ENCODE measurements around the gene ICOS.

Gene ICOS, protein sequence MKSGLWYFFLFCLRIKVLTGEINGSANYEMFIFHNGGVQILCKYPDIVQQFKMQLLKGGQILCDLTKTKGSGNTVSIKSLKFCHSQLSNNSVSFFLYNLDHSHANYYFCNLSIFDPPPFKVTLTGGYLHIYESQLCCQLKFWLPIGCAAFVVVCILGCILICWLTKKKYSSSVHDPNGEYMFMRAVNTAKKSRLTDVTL

DNA sequence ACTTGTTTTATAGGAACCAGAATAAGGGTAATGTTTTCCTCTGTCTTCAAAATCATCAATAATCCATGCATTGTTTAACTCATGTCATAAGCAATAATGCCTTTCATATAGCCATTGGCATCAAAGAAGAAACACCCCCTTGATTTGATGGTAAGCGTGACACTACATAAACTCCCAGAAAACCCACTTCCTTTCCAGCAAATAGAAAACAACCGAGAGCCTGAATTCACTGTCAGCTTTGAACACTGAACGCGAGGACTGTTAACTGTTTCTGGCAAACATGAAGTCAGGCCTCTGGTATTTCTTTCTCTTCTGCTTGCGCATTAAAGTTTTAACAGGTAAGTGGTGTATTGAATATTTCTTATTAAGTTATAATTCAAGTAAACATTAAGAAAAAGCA is at the start of gene ICOS:
Gene ICOS, plus strand, starts transcription at position 229 of the 400 bp plus-strand sequence. Its CDS starts 52 bp downstream, at position 281.
- DNase-seq: no peak

DNA sequence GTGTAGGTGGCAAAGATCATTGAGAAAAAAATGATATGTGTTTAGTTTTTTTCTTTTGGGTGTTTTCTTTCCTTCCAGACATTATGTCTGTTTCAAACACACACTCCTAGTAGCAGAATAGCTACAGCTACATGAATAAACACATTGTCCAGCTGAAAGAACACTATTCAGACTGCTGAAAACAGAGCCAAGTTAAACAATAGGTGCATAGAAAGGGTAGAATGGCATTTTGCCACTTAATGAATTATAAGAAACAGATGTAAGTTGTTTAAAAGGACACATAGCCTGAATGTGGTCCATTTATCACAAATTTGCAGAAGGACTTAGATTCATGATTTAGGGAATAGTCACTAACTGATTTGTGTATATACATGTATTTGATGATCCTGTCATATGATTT is 48.9 kb upstream of the ICOS start:
- no peak for DNase-seq

DNA sequence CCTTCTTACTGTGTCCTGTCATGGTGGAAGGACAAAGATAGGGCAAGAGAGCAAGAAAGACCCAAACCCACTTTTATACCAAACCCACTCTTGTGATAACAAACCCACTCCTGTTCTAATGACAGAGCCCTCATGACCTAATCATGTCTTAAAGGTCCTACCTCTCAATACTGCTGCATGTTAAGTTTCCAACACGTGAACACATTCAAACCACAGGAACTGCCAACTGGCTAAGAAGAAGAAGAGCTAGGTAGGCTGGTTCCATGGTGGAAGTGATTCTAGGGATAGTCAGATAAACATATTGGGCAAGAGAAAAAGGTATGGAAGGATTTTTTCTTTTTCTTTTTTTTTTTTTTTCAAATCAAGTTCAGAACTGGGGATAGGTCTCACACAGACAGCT is 47.0 kb upstream of the ICOS start:
- no peak for DNase-seq

DNA sequence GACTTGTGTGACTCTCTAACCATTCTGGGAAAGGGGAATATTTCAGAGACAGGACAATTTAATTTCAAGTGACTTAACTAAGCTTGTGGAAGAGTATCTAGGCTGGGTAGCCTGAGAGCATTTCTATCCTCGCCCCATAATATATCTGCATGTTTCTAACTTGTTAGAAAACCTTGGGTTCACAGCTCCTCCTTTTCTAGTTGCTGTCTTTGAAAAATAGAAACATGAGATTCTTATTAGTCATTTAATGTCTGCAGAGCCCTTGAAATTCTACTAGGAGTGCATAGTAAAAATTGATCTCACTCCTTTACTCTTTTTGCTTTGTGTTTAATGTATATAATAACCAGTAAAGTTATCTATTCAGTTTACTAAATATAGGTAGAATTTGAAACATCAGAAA is 46.6 kb upstream of the ICOS start:
- no peak for DNase-seq

DNA sequence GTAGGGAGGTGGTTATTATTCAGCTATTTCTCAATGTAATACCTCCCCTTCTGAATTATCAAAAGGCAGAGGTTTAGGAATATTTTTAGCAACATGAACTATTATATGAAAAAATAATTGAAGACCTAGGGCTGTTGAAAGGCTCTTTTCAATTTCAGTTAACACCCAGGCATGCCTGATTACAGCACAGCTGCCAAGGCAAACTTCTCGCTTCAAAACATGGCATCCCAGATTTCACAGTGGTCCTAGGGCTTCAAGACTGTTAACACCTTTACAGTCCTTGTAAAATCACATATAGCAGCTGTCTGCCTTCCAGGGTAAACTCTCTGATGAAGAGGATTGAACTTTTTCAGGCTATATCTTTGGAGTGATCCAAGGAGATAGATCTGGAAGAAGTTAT is 45.8 kb upstream of the ICOS start:
- no peak for DNase-seq

- DNase-seq: no peak
These were observed 45.1 kb upstream of the ICOS start for GRCh38 chr2:203891474-203891873.

DNA sequence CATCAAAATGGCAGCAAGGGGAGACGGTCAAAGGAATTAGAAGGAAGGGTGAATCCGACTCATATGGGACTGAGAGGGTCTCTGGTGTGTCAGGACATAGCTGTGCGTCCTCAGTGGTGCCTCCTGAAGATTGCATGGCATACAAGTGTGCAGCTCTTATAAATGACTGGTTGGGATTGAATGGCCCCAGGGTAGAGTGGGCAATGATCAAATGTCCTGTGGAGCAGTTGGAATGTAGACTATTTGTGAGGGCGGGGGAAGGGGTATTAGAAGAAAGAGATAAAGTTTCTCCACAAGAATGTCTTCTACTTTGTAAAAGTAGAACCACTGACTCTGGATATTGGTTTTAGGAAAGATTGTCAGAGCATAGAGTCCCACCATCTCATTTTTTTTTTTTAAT is 44.4 kb upstream of the ICOS start:
- no peak for DNase-seq

GRCh38 chr2:203893401-203893800 is 43.2 kb upstream of the ICOS start:
- no peak for DNase-seq

GRCh38 chr2:203893840-203894239 is 42.7 kb upstream of the ICOS start:
- DNase-seq: no peak

DNA sequence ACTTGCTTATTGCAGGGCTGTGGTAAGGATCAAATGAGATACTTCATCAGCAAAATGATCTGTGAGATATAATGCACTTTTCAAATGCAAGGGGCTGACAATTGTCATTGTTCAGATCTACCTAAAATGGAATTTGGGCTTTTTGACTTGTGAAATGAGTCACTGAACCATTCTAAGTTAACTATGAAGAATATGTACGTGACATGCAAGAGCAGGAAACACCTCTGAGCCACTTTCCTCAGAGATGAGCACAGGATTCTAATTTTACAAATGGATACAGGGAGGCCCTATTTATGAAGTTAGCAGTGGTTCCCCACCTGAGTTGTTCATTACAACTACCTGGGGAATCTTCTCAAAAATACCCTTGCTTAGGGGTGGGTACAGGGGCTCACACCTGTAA is 42.3 kb upstream of the ICOS start:
- no peak for DNase-seq

DNA sequence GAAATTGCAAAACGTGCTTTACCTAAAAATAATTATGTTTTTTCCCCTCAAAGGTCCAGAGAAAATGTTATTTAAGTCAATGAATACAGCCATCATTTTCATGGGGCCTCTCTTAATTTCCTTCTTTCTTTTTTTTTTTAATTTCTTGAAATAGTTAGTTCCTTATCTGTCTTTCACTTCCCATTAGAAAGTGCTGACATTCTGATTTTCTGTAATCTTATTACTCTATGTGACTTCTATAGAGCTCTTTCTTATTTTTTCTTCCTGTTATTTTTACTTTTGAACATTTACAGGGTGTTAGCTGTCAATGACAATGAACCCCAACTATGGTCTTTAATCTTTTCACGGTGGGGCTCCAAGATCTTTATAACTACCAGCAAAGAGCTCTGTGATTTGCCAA is 39.0 kb upstream of the ICOS start:
- no peak for DNase-seq

- DNase-seq: no peak
These were observed 37.9 kb upstream of the ICOS start for GRCh38 chr2:203898657-203899056.

GRCh38 chr2:203900253-203900652 is 36.3 kb upstream of the ICOS start:
- DNase-seq: no peak

- DNase-seq: no peak
These were observed 32.5 kb upstream of the ICOS start for GRCh38 chr2:203904022-203904421.

GRCh38 chr2:203905656-203906055 is 30.9 kb upstream of the ICOS start:
- DNase-seq: no peak

DNA sequence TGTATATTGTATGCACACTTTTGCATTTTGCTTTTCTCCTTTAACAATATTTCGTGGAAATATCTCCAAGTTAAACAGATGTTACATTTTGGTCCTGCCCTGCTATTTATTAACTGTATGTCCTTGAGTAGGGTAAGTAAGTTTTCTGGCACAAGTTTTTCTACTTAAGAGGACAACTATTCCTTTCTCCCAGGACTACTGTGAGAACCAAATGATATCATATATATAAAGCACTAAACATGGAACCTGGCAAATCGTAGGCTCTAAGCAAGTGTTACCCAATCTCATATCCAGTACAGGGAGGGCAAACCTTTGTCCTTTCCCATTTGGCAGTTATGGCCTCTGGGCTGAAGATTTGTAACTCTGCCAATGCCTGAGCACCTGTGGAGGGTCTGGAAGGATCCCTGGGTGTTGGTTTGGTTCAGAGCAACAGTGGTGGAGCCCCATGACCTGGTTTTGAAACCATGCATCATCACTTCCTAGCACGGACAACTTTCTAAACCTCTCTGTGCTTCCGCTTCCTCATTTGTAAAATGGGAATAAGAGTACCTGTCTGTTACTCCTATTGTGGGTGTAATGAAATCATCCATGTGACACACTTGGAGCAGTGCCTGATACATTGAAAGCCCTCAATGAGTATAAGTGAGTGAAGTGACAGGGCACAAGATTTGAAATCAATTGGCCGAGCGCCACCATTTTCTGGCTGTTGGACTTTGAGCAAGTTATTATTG is 28.3 kb upstream of the ICOS start:
- no peak for DNase-seq

- no peak for DNase-seq
These were observed 27.8 kb upstream of the ICOS start for GRCh38 chr2:203908797-203909185.

DNA sequence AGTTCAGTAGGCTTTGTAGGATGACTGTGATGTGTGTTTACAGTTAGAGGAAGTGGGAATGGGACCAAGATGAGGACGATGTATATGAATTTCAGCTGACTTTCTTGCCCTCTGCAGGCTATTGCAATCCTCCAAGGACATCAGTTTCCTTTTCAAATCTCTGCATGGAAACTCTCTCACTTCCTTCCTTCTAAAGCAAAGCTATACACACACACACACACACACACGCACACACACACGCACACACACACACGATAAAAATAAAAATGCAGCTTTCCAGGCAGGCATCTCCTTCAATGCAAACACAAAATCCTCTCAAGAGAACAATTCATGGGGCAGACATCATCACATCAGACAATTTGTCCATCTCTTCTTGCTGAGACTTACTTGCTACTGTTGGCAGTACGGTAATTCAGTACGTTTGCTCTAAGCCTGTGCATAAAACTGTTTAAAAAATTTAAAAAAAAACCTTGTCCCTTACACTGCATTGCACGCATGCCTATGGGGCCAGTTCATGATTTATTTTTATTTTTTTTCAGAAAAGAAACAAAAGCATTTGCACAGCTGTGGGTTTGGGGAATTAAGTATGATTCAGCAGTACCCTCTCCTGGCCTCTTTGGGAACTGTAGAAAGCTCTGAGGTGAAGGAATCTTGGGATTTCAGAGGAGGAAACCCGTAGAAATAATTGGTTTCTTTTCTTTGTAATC is 27.1 kb upstream of the ICOS start:
- DNase-seq: no peak

DNA sequence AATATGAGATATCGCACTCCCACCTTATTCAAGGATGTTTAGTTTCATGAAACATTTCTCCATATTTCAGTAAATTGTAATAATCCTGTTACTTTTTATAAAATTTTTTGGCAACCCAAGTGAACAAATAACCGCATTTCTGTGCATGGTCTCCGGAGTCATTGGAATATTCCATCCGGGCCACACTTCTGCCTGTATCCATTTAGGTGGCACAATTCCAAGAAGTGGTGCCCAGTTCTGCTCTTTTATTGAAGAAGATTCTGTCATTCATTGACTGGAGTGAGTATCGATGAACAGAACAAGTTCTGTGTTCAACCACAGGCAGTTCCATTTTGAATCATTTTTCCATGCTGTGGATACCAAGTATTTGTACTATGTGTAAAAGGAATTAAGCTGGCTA is 26.6 kb upstream of the ICOS start:
- no peak for DNase-seq

DNA sequence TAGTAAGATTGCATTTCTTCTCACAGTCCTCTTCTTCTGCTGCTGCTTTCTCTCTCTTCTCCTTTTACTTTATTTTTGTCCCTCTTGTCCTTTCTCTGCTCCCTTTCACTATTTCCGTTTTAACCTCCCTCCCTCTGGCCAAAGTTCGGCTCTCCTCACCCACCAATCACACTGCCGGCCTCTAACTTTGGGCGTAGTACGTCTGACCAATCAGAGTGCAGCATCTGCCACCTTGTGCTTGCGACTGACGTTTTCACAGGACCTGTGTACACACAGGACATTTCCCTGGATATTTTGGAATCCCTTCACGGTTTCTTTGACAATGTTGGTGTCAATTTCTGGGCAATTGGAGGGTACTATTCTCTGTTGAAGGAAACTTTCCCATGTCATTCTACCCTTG is 22.6 kb upstream of the ICOS start:
- no peak for DNase-seq

DNA sequence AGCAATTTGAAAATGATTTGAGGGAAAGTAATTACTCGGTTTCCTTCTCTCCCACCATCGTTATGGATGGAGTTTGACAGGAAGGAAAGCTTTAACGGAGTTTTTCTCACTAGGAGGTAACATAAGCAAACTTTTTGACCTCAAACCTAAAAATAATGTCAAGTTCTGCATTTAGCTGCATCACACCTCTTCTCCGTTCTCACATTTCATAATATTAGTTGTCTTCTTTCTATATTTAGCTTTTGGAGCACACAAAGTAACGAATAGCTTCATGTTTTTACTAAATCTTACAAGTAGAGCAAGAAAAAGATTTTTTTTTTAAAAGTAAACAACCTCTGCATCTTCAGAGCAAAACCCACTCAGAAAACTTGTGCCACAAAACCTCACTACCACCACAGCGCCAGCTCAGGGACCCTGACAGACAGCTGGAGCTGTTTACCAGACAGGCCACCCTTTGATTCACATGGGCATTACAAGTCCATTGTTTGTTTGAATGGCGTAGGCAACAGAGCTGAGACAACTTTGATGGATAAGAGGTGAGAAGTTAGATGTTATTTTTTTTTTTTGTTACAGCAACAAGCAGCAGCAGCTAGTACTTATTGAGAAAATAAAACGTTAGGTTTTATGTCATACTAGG is 21.9 kb upstream of the ICOS start:
- no peak for DNase-seq

DNA sequence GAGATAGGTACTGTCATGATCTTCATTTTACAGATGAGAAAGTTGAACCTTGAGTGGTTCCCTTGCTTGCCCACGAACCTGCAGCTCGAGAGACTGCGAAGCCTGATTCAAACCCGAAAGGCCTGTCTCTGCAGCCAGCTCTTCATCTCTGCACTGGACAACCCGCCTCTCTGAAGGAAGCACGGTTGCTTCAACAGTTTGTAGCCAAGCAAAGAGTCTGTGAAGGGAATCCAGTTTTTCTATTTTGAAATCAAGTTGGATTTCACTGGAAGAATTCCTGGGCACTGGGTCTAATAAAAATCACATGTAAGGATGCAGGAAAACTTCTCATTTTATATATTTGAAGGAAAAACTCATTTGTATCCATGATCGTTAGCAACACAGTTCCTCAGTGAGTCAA is 21.3 kb upstream of the ICOS start:
- no peak for DNase-seq

DNA sequence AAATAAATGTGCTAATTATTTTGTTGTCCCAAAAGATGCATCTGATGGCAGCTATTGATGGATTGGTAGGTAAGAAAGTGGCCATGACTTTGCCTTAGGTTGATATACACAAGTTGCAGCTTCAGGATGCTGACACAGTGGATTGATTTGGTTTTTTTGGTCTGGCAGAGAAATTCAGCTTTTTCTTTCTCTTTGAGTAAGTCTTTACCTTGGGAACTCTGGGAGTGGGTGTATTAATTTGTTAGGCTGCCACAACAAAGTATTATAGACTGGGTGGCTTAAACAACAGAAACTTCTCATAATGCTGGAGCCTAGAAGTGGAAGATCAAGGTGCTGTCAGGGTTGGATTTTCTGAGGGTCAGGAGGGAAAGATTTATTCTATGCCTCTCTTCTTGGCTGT is 19.8 kb upstream of the ICOS start:
- DNase-seq: no peak

GRCh38 chr2:203918264-203918663 is 18.3 kb upstream of the ICOS start:
- no peak for DNase-seq

Measured in stimulated activated CD4-positive, alpha-beta T cell treated with anti-CD3 and anti-CD28 coated beads, Interleukin-4, amount 100 ng/mL, for 1 hour (primary cell).